IMR-90 (cell line): Measurements from ENCODE around the gene UACA. TPM values are rescaled to one million over a fixed set of nuclear protein-coding genes. Genes with fewer than 3 reads are reported as not detected.

Source experiments
- ATAC-seq: fragments of 200-7000 bp; cut with Tn5 transposase; 2 replicates; pipeline ENCODE4 v1.9.1; 2020; ENCODE audit warnings: low read depth, mild to moderate bottlenecking, moderate library complexity
- BruUV-seq: library from RNA; stranded (reverse); fragments of 400-500 nt; replicated peaks from 2 replicates; lab custom pipeline; 2021; lab: Mats Ljungman, UMichigan
- CTCF ChIA-PET: fragments of 300-600 bp; formaldehyde crosslinking; extraction: SDS; loops from one replicate; lab custom pipeline; 2021; ENCODE audit warnings: antibody characterized with exemption; lab: Yijun Ruan, JAX
- POLR2A ChIA-PET: fragments of 300-600 bp; sonication (Branson Sonifier 250); formaldehyde crosslinking; loops from one replicate; lab custom pipeline; 2022; ENCODE audit warnings: antibody characterized with exemption; ENCODE audit not compliant: unreplicated experiment; lab: Charles Lee
- DNase-seq: peaks from one replicate; pipeline ENCODE4 v3.0.0; 2013
- H2AFZ ChIP-seq: replicated peaks from 2 replicates; pipeline ENCODE3; 2013; ENCODE audit warnings: low read length, mild to moderate bottlenecking; ENCODE audit not compliant: poor library complexity
- H2AK5ac ChIP-seq: 2 replicates; pipeline ENCODE4 v1.6.1; 2013; ENCODE audit warnings: low read depth, low read length, inconsistent platforms
- H2AK9ac ChIP-seq: replicated peaks from 2 replicates; pipeline ENCODE3; 2013; ENCODE audit warnings: mild to moderate bottlenecking, low read depth, low read length, moderate library complexity; ENCODE audit not compliant: poor library complexity
- H2BK120ac ChIP-seq: 2 replicates; pipeline ENCODE4 v1.6.1; 2013; ENCODE audit warnings: low read depth, low read length, inconsistent platforms
- H2BK15ac ChIP-seq: 3 replicates; pipeline ENCODE4 v1.6.1; 2013; ENCODE audit warnings: low read depth, low read length, inconsistent platforms
- H2BK20ac ChIP-seq: 2 replicates; pipeline ENCODE4 v1.6.1; 2013; ENCODE audit warnings: low read depth, mild to moderate bottlenecking, inconsistent platforms, low read length, moderate library complexity
- H2BK5ac ChIP-seq: 2 replicates; pipeline ENCODE4 v1.6.1; 2013; ENCODE audit warnings: mild to moderate bottlenecking, low read depth, low read length, inconsistent platforms; ENCODE audit not compliant: poor library complexity, severe bottlenecking
- H3K14ac ChIP-seq: replicated peaks from 2 replicates; pipeline ENCODE4 v1.6.1; 2013; ENCODE audit warnings: low read depth, low read length, inconsistent platforms
- H3K18ac ChIP-seq: 2 replicates; pipeline ENCODE4 v1.6.1; 2013; ENCODE audit warnings: low read depth, low read length, control low read depth
- H3K23ac ChIP-seq: 2 replicates; pipeline ENCODE4 v1.6.1; 2013; ENCODE audit warnings: low read depth, low read length, inconsistent platforms
- H3K27ac ChIP-seq: 2 replicates; pipeline ENCODE4 v1.5.1; 2013; ENCODE audit warnings: mild to moderate bottlenecking, control low read depth, low read length; ENCODE audit not compliant: insufficient read depth
- H3K27me3 ChIP-seq: 2 replicates; pipeline ENCODE4 v1.6.1; 2013; ENCODE audit warnings: low read length; ENCODE audit not compliant: control insufficient read depth, insufficient read depth
- H3K36me3 ChIP-seq: 2 replicates; pipeline ENCODE4 v1.6.1; 2013; ENCODE audit warnings: low read length, mixed read lengths; ENCODE audit not compliant: control insufficient read depth, insufficient read depth
- H3K4ac ChIP-seq: 2 replicates; pipeline ENCODE4 v1.6.1; 2013; ENCODE audit warnings: low read depth, low read length, inconsistent platforms
- H3K4me1 ChIP-seq: 2 replicates; pipeline ENCODE4 v1.6.1; 2013; ENCODE audit warnings: low read length, mixed read lengths; ENCODE audit not compliant: control insufficient read depth, insufficient read depth
- H3K4me2 ChIP-seq: 2 replicates; pipeline ENCODE4 v1.6.1; 2013; ENCODE audit warnings: low read depth, mild to moderate bottlenecking, control low read depth, low read length, moderate library complexity
- H3K4me3 ChIP-seq: 2 replicates; pipeline ENCODE4 v1.5.1; 2013; ENCODE audit warnings: low read depth, mild to moderate bottlenecking, control low read depth, low read length, moderate library complexity; ENCODE audit not compliant: insufficient read depth
- H3K56ac ChIP-seq: 2 replicates; pipeline ENCODE4 v1.6.1; 2013; ENCODE audit warnings: low read length, inconsistent platforms; ENCODE audit not compliant: insufficient read depth; ENCODE audit errors: extremely low read depth
- H3K79me1 ChIP-seq, 2 experiments: 2 replicates each; pipeline ENCODE4 v1.6.1; 2013; ENCODE audit warnings: low read length in 2 of 2, inconsistent platforms in 1 of 2, low read depth in 1 of 2
- H3K9ac ChIP-seq: 2 replicates; pipeline ENCODE4 v1.6.1; 2013; ENCODE audit warnings: low read depth, low read length, control low read depth
- H3K9me1 ChIP-seq: 2 replicates; pipeline ENCODE4 v1.6.1; 2013; ENCODE audit warnings: low read length, inconsistent platforms; ENCODE audit not compliant: insufficient read depth
- H3K9me3 ChIP-seq: 2 replicates; pipeline ENCODE4 v1.6.1; 2013; ENCODE audit warnings: low read length; ENCODE audit not compliant: control insufficient read depth, insufficient read depth
- H4K20me1 ChIP-seq: 2 replicates; pipeline ENCODE4 v1.6.1; 2013; ENCODE audit warnings: low read length, inconsistent platforms; ENCODE audit not compliant: insufficient read depth
- H4K5ac ChIP-seq: 2 replicates; pipeline ENCODE4 v1.6.1; 2013; ENCODE audit warnings: mild to moderate bottlenecking, low read depth, low read length, control low read depth
- H4K8ac ChIP-seq, 2 experiments: 2 replicates each; pipeline ENCODE4 v1.6.1; 2013; ENCODE audit warnings: low read depth in 2 of 2, low read length in 2 of 2, control low read depth in 1 of 2, inconsistent platforms in 1 of 2
- H4K91ac ChIP-seq: 2 replicates; pipeline ENCODE4 v1.6.1; 2013; ENCODE audit warnings: low read depth, low read length, inconsistent platforms; ENCODE audit not compliant: insufficient read depth
- CEBPB ChIP-seq: IDR thresholded peaks from 2 replicates; pipeline ENCODE4 v1.6.1; 2012; ENCODE audit warnings: low read depth, low read length, improper control_type of control experiment
- CHD1 ChIP-seq: IDR thresholded peaks from 2 replicates; pipeline ENCODE4 v1.6.1; 2012; ENCODE audit warnings: low read depth, low read length, improper control_type of control experiment
- CTCF ChIP-seq: conservative IDR thresholded peaks from 2 replicates; pipeline ENCODE4 v1.5.1; 2012; ENCODE audit warnings: mild to moderate bottlenecking, low read depth, low read length, improper control_type of control experiment
- FOS ChIP-seq: fragments of 150-350 bp; IDR thresholded peaks from 2 replicates; pipeline ENCODE4 v1.6.1; 2016; ENCODE audit warnings: low read depth, low read length
- MAZ ChIP-seq: IDR thresholded peaks from 2 replicates; pipeline ENCODE4 v1.6.1; 2012; ENCODE audit warnings: low read depth, mild to moderate bottlenecking, low read length, improper control_type of control experiment, moderate library complexity, borderline replicate concordance
- NFE2L2 ChIP-seq: fragments of 150-350 bp; IDR thresholded peaks from 2 replicates; pipeline ENCODE4 v1.6.1; 2016; ENCODE audit warnings: low read depth, mild to moderate bottlenecking, low read length
- RCOR1 ChIP-seq: IDR thresholded peaks from 2 replicates; pipeline ENCODE4 v1.6.1; 2012; ENCODE audit warnings: mild to moderate bottlenecking, low read length, improper control_type of control experiment; ENCODE audit not compliant: insufficient replicate concordance
- RFX5 ChIP-seq: IDR thresholded peaks from 2 replicates; pipeline ENCODE4 v1.8.0; 2012; ENCODE audit warnings: low read depth, mild to moderate bottlenecking, low read length, moderate library complexity
- WGBS, 2 experiments: methylation state at CpG; one replicate each; pipeline versions ENCODE4 v1.1.5 to v1.1.7; 2013; ENCODE audit warnings: missing lambda C conversion rate in 2 of 2; ENCODE audit not compliant: insufficient read length in 1 of 2; ENCODE audit errors: extremely low coverage in 2 of 2; 5-methylcytosine and 5-hydroxymethylcytosine counted together
- dilution Hi-C: fragments of 300-500 bp; cut with HindIII; formaldehyde crosslinking; loops from one replicate; pipeline ENCODE4 v1.14.3; 2018; ENCODE audit warnings: low sequenced_read_pairs; ENCODE audit not compliant: unreplicated experiment
- in situ Hi-C: fragments of 300-500 bp; cut with MboI; formaldehyde crosslinking; loops from 3 replicates; pipeline ENCODE4 v1.14.3; 2019; ENCODE audit warnings: low sequenced_read_pairs, inconsistent platforms, mixed read lengths
- intact Hi-C: fragments of 100-400 bp; cut with micrococcal nuclease; formaldehyde crosslinking; loops from 2 replicates; pipeline ENCODE4 v1.10.0; 2022
- polyA plus RNA-seq, 3 experiments: library from polyadenylated mRNA; depleted of rRNA; stranded (reverse); fragments of >200 nt; gene quantifications; 2 replicates each; pipeline ENCODE4 v1.2.3, GENCODE V29; 2012; ENCODE audit warnings: low replicate concordance in 1 of 3
- total RNA-seq: library from RNA; depleted of rRNA; stranded (reverse); fragments of >200 nt; gene quantifications from 2 replicates; pipeline ENCODE4 v1.2.3, GENCODE V29; 2012

UACA gene
- total and polyA plus RNA-seq, 2 of the 4 experiments (the other 2 are of a cell fraction), result 156 to 507 TPM

GRCh38 chr15:70793694-70794093, 30.3 kb upstream of the UACA start:
- intact Hi-C loops (no loop called here), in situ Hi-C loops (no loop called here), dilution Hi-C loops (no loop called here)
- Histone ChIP-seq H4K91ac (peak overlapping the region; percentile 98), H3K4me2 (no peak overlapping the region), H3K27ac (peak overlapping the region; percentile 94), H3K4ac (peak overlapping the region; percentile 98), H3K9me3 (no peaks in the 10 kb centered on the region), H3K23ac (peak overlapping the region; percentile 100), H3K27me3 (no peaks in the 10 kb centered on the region), H2AK9ac (peak overlapping the region; percentile 66), H2AFZ (peak overlapping the region; percentile 39), H3K9ac (no peak overlapping the region; the same call in 1 of the 2 replicates), H3K18ac (peak overlapping the region; percentile 99), H3K56ac (peak overlapping the region; percentile 100; the same call in 1 of the 2 replicates), H4K5ac (peak overlapping the region; percentile 97), H3K4me3 (no peak overlapping the region), H2BK5ac (peak overlapping the region; percentile 97), H2BK20ac (peak overlapping the region; percentile 99), H3K9me1 (peaks cover 42% of the 10 kb centered on the region), H3K36me3 (no peaks in the 10 kb centered on the region), H2AK5ac (peak overlapping the region; percentile 100), H3K4me1 (peaks cover 41% of the 10 kb centered on the region), H3K79me1 (peaks cover 17 to 71% of the 10 kb centered on the region in 2 experiments), H4K20me1 (no peaks in the 10 kb centered on the region), H4K8ac (peak overlapping the region; percentile 95 to 99), H2BK120ac (peak overlapping the region; percentile 99), H3K14ac (peak overlapping the region; percentile 99), H2BK15ac (peak overlapping the region; percentile 98)
- ChIA-PET CTCF (interaction anchor here (2.6 kb wide), 1 partner anchor 18 kb away, joined by 12 read pairs; no protein-coding TSS in a partner anchor), POLR2A (no interaction called here)
- ATAC-seq (no peak), DNase-seq (no peak)
- BruUV-seq, result no TSS peak
- no peak for TF ChIP-seq RCOR1
- no peak for TF ChIP-seq CEBPB
- TF ChIP-seq FOS, result no peak
- no peak for TF ChIP-seq CTCF
- no peak for TF ChIP-seq CHD1
- TF ChIP-seq NFE2L2, result no peak
- no peak for TF ChIP-seq RFX5
- TF ChIP-seq MAZ, result no peak
- 100% methylated on average over 1 of the region's 6 CpGs; no CpG with 5 or more reads in 1 of the 2 experiments for WGBS, 2 experiments
